Measurements from ENCODE around the gene MED15. TPM values are rescaled to one million over a fixed set of nuclear protein-coding genes. Genes with fewer than 3 reads are reported as not detected.
A peak's percentile ranks its signal among the peaks of the same experiment; 100 is the strongest.

The MED15 gene
- total and polyA plus RNA-seq, 10 of the 15 experiments (the other 5 are each of a cell fraction or from before 2014, with no cell fraction given), result 1.4 to 75.2 (median 26.9) TPM

GRCh38 chr22:20495861-20496681, 11.3 kb upstream of the MED15 start (continued):
- TF ChIP-seq BRCA1 (IDR thresholded peaks at IDR 0.05; ENCODE audit: low read depth, low read length) (no peak), CREM (IDR thresholded peaks at IDR 0.05; ENCODE audit: low read depth) (peak; percentile 13; the same call in 1 of the 2 replicates), ZZZ3 (IDR thresholded peaks at IDR 0.05; ENCODE audit: control insufficient read depth, insufficient read length, low read depth) (no peak), CREB1 (IDR thresholded peaks at IDR 0.05; ENCODE audit: low read depth) (no peak), NRF1 (conservative IDR thresholded peaks at IDR 0.05; ENCODE audit: low read depth, low read length) (peak; percentile 74), RAD21 (IDR thresholded peaks at IDR 0.05; ENCODE audit: insufficient read depth, low read depth, low read length) (peak; percentile 63), CTCF (IDR thresholded peaks at IDR 0.05 in 2 of 3, conservative IDR thresholded peaks at IDR 0.05 in 1 of 3; ENCODE audit: control insufficient read depth in 2 of 3, extremely low read depth in 1 of 3, insufficient read depth in 1 of 3, low read depth in 3 of 3, low read length in 3 of 3) (peak; percentile 88 to 90 (median 90)), RB1 (IDR thresholded peaks at IDR 0.05; ENCODE audit: borderline replicate concordance) (peak; percentile 80; the same call in 1 of the 2 replicates), CHD2 (IDR thresholded peaks at IDR 0.05; ENCODE audit: borderline replicate concordance, low read depth, low read length) (no peak), SMAD5 (IDR thresholded peaks at IDR 0.05; ENCODE audit: low read depth) (no peak), ESRRA (IDR thresholded peaks at IDR 0.05; ENCODE audit: low read length) (no peak), EED (IDR thresholded peaks at IDR 0.05; ENCODE audit: low read depth) (peak; percentile 66; the same call in 1 of the 2 replicates), GATAD2B (conservative IDR thresholded peaks at IDR 0.05; ENCODE audit: low read depth) (peak; percentile 56), NR2C1 (IDR thresholded peaks at IDR 0.05) (no peak), RAD51 (IDR thresholded peaks at IDR 0.05) (no peak), PAX5 (IDR thresholded peaks at IDR 0.05; ENCODE audit: borderline replicate concordance, low read depth, low read length) (peak; percentile 81; the same call in 1 of the 2 replicates), MTA2 (IDR thresholded peaks at IDR 0.05; ENCODE audit: low read depth) (peak; percentile 76), CHD4 (IDR thresholded peaks at IDR 0.05) (0 out of 2 replicates have a peak, but pooled peaks have one; percentile 64), ATF2 (IDR thresholded peaks at IDR 0.05; ENCODE audit: low read length) (no peak), ZNF592 (IDR thresholded peaks at IDR 0.05) (no peak), RBBP5 (conservative IDR thresholded peaks at IDR 0.05) (no peak), PBX3 (IDR thresholded peaks at IDR 0.05; ENCODE audit: insufficient replicate concordance, low read depth, low read length) (no peak), ASH2L (IDR thresholded peaks at IDR 0.05; ENCODE audit: borderline replicate concordance, low read depth) (no peak)

Measured in GM12878 (cell line).